ENCODE measurements around the gene TMEM167B.

DNA sequence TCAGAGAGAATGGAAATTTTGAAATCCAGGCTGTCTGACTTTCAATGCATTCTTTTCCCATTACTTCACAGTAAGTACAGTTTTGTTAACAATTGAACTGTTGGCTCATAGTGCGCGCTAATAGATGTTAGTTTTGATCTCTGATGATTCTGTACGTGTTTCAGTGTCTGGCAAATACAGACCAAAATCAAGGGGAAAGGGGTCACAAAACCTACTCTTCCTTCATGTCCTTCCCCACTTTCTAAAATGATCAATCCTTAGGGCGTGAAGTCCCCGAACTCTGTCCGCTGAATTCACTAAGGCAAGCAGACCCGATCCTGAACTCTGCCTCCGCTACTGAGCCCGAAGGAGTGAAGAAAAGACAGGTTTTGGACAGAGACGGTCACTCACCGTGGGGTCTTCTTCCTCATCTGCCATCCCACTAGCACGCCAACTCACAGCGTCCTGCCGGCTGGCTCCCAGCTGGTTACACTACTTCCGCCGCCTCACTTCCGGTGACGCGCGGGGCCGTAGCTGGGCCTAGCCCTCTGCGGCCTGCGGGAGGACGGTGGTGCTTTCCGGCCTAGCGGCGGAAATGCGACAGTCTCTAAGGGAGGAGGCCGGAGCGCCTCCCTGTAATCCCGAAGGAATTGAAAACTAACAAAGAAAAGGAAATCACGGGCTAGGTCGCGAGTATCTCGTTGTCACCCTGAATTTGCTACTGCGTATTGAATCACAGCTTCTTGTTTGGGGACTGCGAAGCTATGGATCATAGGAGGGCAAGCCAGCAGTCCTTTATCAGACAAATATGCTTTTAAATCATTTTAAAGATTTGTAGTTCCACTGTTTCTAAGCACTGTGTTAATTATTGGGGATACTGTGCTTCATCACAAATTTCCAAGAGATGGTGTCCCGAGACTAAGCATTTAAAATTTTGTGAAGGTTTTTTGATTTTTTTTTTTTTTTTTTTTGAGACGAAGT is 14.8 kb upstream of the TMEM167B start, which contains the start of gene TAF13:
- TF ChIP-seq POLR2A (IDR thresholded peaks at IDR 0.05; ENCODE audit: extremely low read depth, insufficient read length) (peak; percentile 78), MYC (IDR thresholded peaks at IDR 0.05; ENCODE audit: low read depth, low read length) (peak; percentile 57; the same call in 1 of the 2 replicates)
- TF ChIP-seq, protein P1, sequence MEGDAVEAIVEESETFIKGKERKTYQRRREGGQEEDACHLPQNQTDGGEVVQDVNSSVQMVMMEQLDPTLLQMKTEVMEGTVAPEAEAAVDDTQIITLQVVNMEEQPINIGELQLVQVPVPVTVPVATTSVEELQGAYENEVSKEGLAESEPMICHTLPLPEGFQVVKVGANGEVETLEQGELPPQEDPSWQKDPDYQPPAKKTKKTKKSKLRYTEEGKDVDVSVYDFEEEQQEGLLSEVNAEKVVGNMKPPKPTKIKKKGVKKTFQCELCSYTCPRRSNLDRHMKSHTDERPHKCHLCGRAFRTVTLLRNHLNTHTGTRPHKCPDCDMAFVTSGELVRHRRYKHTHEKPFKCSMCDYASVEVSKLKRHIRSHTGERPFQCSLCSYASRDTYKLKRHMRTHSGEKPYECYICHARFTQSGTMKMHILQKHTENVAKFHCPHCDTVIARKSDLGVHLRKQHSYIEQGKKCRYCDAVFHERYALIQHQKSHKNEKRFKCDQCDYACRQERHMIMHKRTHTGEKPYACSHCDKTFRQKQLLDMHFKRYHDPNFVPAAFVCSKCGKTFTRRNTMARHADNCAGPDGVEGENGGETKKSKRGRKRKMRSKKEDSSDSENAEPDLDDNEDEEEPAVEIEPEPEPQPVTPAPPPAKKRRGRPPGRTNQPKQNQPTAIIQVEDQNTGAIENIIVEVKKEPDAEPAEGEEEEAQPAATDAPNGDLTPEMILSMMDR (IDR thresholded peaks at IDR 0.05; ENCODE audit: low read depth, low read length) = no peak
- TF ChIP-seq, protein P2, sequence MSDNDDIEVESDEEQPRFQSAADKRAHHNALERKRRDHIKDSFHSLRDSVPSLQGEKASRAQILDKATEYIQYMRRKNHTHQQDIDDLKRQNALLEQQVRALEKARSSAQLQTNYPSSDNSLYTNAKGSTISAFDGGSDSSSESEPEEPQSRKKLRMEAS (IDR thresholded peaks at IDR 0.05; ENCODE audit: low read depth, low read length) = peak; percentile 71
